GM23338 (cell line): ENCODE measurements around the gene RAD23A. TPM values are rescaled to one million over a fixed set of nuclear protein-coding genes. Genes with fewer than 3 reads are reported as not detected.
"Not testable (repeated sequence)": the region's sequence is repeated elsewhere in the genome, so short reads cannot be mapped to it uniquely, and the experiment has no call there.

Experiments used
- ATAC-seq: fragments of 200-7000 bp; cut with Tn5 transposase; 3 replicates; pipeline ENCODE4 v1.9.1; 2020
- DNase-seq: peaks from one replicate; pipeline ENCODE4 v3.0.0-alpha.2; 2015; ENCODE audit warnings: low spot score
- H2AFZ ChIP-seq: fragments of 200-600 bp; sonication (generic); 2 replicates; pipeline ENCODE4 v1.8.0; 2016; ENCODE audit warnings: antibody characterized with exemption, mild to moderate bottlenecking, moderate library complexity
- H3F3A ChIP-seq: fragments of 200-600 bp; sonication (generic); replicated peaks from 2 replicates; pipeline ENCODE4 v1.8.0; 2017; ENCODE audit warnings: antibody characterized with exemption, mixed run types, low read depth
- H3K27ac ChIP-seq: fragments of 200-600 bp; sonication (generic); 2 replicates; pipeline ENCODE4 v1.6.1; 2016; ENCODE audit warnings: low read depth
- H3K27me3 ChIP-seq: fragments of 200-600 bp; sonication (generic); 2 replicates; pipeline ENCODE4 v1.8.0; 2016; ENCODE audit warnings: mild to moderate bottlenecking, mixed run types, moderate library complexity; ENCODE audit not compliant: insufficient read depth
- H3K36me3 ChIP-seq: fragments of 200-600 bp; sonication (generic); 2 replicates; pipeline ENCODE4 v1.8.0; 2016; ENCODE audit warnings: mild to moderate bottlenecking; ENCODE audit not compliant: insufficient read depth
- H3K4me1 ChIP-seq: fragments of 200-600 bp; sonication (generic); 2 replicates; pipeline ENCODE4 v1.8.0; 2016; ENCODE audit warnings: mild to moderate bottlenecking, moderate library complexity; ENCODE audit not compliant: insufficient read depth
- H3K4me2 ChIP-seq: fragments of 200-600 bp; sonication (generic); 2 replicates; pipeline ENCODE4 v1.7.1; 2017; ENCODE audit warnings: mixed run types
- H3K4me3 ChIP-seq: fragments of 200-600 bp; sonication (generic); 2 replicates; pipeline ENCODE4 v1.6.1; 2016; ENCODE audit warnings: mixed run types
- H3K79me2 ChIP-seq: fragments of 200-600 bp; sonication (generic); replicated peaks from 2 replicates; pipeline ENCODE4 v1.8.0; 2017; ENCODE audit warnings: mild to moderate bottlenecking; ENCODE audit not compliant: insufficient read depth
- H3K9me2 ChIP-seq: fragments of 200-600 bp; sonication (generic); 2 replicates; pipeline ENCODE4 v1.8.0; 2017; ENCODE audit not compliant: insufficient read depth
- H4K20me1 ChIP-seq: fragments of 200-600 bp; sonication (generic); replicated peaks from 2 replicates; pipeline ENCODE4 v1.8.0; 2017; ENCODE audit warnings: mild to moderate bottlenecking; ENCODE audit not compliant: insufficient read depth
- H3K27ac Mint-ChIP-seq: 2 replicates; pipeline ENCODE4 v1.8.0; 2020; ENCODE audit warnings: inconsistent platforms, mild to moderate bottlenecking, moderate library complexity, mixed read lengths
- H3K27me3 Mint-ChIP-seq: 3 replicates; pipeline ENCODE4 v1.8.0; 2022; ENCODE audit warnings: low read depth, mild to moderate bottlenecking, moderate library complexity, mixed read lengths, inconsistent platforms; ENCODE audit not compliant: insufficient read depth, poor library complexity
- H3K36me3 Mint-ChIP-seq: 3 replicates; pipeline ENCODE4 v1.8.0; 2021; ENCODE audit warnings: low read depth, mild to moderate bottlenecking, inconsistent platforms, moderate library complexity, mixed read lengths
- H3K4me1 Mint-ChIP-seq: 3 replicates; pipeline ENCODE4 v1.8.0; 2020; ENCODE audit warnings: mild to moderate bottlenecking, inconsistent platforms, mixed read lengths
- H3K4me3 Mint-ChIP-seq: 3 replicates; pipeline ENCODE4 v1.8.0; 2021; ENCODE audit warnings: moderate library complexity, mild to moderate bottlenecking, inconsistent platforms, mixed read lengths
- H3K9me3 Mint-ChIP-seq: 3 replicates; pipeline ENCODE4 v1.8.0; 2020; ENCODE audit warnings: moderate library complexity, mild to moderate bottlenecking, inconsistent platforms, mixed read lengths
- ZNF114 ChIP-seq: fragments of 250-450 bp; sonication (Bioruptor Pico); IDR thresholded peaks from 2 replicates; pipeline ENCODE4 v1.5.0; 2020; ENCODE audit warnings: mild to moderate bottlenecking, moderate library complexity
- polyA plus RNA-seq: library from polyadenylated mRNA; unstranded; fragments of >200 nt; fragmentation: Nextera tagmentation; extraction: Ambion mirVana; gene quantifications from 2 replicates; pipeline ENCODE4 v1.2.1, GENCODE V29; 2016
- total RNA-seq: library from RNA; depleted of rRNA; stranded (reverse); fragments of >200 nt; shearing (Covaris generic); gene quantifications from 2 replicates; pipeline ENCODE4 v1.2.3, GENCODE V29; 2014
- TF ChIP-seq, protein P1 (sequence below): fragments of 250-450 bp; sonication (Bioruptor Pico); IDR thresholded peaks from 2 replicates; pipeline ENCODE4 v1.5.0; 2020; ENCODE audit warnings: mild to moderate bottlenecking, moderate library complexity

RAD23A gene
- total and polyA plus RNA-seq, 2 experiments from 2014 or later = 69.7 to 127 TPM

DNA sequence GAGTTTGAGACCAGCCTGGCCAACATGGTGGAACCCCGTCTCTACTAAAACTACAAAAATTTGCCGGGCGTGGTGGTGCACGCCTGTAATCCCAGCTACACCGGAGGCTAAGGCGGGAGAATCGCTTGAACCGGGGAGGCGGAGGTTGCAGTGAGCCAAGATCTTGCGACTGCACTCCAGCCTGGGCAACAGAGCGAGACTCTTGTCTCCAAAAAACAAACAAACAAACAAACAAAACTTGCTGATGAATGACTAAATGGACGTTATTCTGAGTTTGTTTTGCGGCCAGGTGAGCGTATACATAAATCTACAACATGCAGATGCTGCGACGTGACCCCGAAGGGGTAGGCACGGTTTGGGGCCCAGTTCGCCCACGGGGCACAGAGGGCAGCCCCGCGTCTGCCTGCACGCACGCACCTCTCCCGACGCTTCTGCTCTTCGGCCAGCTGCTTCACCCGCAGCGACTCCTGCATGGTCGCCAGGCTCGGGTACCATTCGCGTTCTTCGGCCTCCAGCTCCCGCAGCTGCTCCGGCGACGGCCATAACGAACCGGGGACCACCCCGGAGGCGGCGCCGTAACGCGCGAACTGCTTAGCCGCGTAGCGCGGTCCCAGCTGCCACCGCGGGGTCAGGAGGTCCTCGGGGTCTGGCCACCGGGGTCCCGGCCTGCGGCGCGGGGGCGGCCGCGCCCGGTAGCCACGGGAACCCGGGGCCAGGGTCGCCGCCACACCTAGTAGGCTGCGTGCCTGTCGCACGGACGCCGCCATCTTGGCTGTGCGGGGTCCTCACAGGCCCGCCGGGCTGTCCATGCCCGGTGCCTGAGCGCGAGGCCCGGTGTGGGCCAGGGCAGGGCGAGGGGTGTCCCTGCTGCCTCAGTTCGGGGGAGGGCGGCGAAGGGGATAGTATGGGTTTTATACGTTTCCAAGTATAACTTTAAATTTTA lies 11.1 kb downstream of the RAD23A start, which contains the start of gene GADD45GIP1 (continued):
- TF ChIP-seq, protein P1, sequence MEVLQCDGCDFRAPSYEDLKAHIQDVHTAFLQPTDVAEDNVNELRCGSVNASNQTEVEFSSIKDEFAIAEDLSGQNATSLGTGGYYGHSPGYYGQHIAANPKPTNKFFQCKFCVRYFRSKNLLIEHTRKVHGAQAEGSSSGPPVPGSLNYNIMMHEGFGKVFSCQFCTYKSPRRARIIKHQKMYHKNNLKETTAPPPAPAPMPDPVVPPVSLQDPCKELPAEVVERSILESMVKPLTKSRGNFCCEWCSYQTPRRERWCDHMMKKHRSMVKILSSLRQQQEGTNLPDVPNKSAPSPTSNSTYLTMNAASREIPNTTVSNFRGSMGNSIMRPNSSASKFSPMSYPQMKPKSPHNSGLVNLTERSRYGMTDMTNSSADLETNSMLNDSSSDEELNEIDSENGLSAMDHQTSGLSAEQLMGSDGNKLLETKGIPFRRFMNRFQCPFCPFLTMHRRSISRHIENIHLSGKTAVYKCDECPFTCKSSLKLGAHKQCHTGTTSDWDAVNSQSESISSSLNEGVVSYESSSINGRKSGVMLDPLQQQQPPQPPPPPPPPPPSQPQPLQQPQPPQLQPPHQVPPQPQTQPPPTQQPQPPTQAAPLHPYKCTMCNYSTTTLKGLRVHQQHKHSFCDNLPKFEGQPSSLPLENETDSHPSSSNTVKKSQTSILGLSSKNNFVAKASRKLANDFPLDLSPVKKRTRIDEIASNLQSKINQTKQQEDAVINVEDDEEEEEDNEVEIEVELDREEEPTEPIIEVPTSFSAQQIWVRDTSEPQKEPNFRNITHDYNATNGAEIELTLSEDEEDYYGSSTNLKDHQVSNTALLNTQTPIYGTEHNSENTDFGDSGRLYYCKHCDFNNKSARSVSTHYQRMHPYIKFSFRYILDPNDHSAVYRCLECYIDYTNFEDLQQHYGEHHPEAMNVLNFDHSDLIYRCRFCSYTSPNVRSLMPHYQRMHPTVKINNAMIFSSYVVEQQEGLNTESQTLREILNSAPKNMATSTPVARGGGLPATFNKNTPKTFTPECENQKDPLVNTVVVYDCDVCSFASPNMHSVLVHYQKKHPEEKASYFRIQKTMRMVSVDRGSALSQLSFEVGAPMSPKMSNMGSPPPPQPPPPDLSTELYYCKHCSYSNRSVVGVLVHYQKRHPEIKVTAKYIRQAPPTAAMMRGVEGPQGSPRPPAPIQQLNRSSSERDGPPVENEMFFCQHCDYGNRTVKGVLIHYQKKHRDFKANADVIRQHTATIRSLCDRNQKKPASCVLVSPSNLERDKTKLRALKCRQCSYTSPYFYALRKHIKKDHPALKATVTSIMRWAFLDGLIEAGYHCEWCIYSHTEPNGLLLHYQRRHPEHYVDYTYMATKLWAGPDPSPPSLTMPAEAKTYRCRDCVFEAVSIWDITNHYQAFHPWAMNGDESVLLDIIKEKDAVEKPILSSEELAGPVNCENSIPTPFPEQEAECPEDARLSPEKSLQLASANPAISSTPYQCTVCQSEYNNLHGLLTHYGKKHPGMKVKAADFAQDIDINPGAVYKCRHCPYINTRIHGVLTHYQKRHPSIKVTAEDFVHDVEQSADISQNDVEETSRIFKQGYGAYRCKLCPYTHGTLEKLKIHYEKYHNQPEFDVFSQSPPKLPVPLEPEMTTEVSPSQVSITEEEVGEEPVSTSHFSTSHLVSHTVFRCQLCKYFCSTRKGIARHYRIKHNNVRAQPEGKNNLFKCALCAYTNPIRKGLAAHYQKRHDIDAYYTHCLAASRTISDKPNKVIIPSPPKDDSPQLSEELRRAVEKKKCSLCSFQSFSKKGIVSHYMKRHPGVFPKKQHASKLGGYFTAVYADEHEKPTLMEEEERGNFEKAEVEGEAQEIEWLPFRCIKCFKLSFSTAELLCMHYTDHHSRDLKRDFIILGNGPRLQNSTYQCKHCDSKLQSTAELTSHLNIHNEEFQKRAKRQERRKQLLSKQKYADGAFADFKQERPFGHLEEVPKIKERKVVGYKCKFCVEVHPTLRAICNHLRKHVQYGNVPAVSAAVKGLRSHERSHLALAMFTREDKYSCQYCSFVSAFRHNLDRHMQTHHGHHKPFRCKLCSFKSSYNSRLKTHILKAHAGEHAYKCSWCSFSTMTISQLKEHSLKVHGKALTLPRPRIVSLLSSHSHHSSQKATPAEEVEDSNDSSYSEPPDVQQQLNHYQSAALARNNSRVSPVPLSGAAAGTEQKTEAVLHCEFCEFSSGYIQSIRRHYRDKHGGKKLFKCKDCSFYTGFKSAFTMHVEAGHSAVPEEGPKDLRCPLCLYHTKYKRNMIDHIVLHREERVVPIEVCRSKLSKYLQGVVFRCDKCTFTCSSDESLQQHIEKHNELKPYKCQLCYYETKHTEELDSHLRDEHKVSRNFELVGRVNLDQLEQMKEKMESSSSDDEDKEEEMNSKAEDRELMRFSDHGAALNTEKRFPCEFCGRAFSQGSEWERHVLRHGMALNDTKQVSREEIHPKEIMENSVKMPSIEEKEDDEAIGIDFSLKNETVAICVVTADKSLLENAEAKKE = no peak
- no peak for TF ChIP-seq ZNF114 (CRISPR knock-in tag)

DNA sequence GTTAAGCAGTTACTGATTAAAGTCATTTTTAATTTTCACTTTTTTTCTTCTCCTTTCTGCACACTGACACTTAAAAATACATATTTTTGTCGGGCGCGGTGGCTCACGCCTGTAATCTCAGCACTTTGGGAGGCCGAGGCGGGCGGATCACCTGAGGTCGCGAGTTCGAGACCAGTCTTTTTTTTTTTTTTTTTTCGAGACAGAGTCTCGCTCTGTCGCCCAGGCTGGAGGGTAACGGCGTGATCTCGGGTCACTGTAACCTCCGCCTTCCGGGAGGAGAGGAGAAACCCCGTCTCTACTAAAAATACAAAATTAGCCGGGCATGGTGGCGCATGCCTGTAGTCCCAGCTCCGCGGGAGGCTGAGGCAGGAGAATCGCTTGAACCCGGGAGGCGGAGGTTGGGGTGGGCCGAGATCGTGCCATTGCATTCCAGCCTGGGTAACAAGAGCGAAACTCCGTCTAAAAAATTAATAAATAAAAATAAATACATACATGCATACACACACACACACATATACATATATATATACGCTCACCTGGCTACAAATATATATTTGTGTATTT lies 11.8 kb downstream of the RAD23A start:
- Histone ChIP-seq H3K27ac (peak overlapping the region; percentile 84), H3F3A (peaks cover 29% of the 10 kb centered on the region), H3K4me2 (peak overlapping the region; percentile 91), H3K79me2 (peaks cover 33% of the 10 kb centered on the region), H2AFZ (peak overlapping the region; percentile 82), H3K4me3 (peak overlapping the region; percentile 89), H4K20me1 (peaks cover 12% of the 10 kb centered on the region; the same call in 1 of the 2 replicates), H3K4me1 (peaks cover 11% of the 10 kb centered on the region)
- Mint-ChIP-seq H3K4me1 (peaks cover 28% of the 10 kb centered on the region), H3K4me3 (peak overlapping the region; percentile 78), H3K27me3 (peaks cover 18% of the 10 kb centered on the region), H3K27ac (peak overlapping the region; percentile 94), H3K36me3 (peaks cover 32% of the 10 kb centered on the region)
- H3K36me3 ChIP-seq, ATAC-seq, H3K9me2 ChIP-seq, DNase-seq, H3K27me3 ChIP-seq, H3K9me3 Mint-ChIP-seq: not testable (repeated sequence)
